ENCODE results near the gene REEP3. TPM values are rescaled to one million over a fixed set of nuclear protein-coding genes. Genes with fewer than 3 reads are reported as not detected.

Gene REEP3
- total RNA-seq, 4 donors from 2014 or later = 60.3 to 115 (median 89.2) TPM

- Histone ChIP-seq H3K27ac (replicated peaks in 1 of 4) (no peak overlapping the region), H3K4me1 (peaks cover 0 to 4% (median 3%) of the 10 kb centered on the region in 4 donors), H3K27me3 (no peaks in the 10 kb centered on the region), H3K9me3 (no peaks in the 10 kb centered on the region), H3K36me3 (peaks cover 0 to 36% (median 14%) of the 10 kb centered on the region in 4 donors), H3K4me3 (no peak overlapping the region)
- no peak for TF ChIP-seq POLR2A (IDR thresholded peaks at IDR 0.05; ENCODE audit: low read depth)
- TF ChIP-seq EP300 (IDR thresholded peaks at IDR 0.05) = no peak
- TF ChIP-seq POLR2AphosphoS5 (IDR thresholded peaks at IDR 0.05) = no peak
- no peak for TF ChIP-seq CTCF (IDR thresholded peaks at IDR 0.05)
- WGBS = 94% methylated on average over 7 of the region's 7 CpGs
- intact Hi-C loops (cut with DNase I) = no loop called here
- DNase-seq (ENCODE audit: extremely low spot score) = no peak
Observed at GRCh38 chr10:63619426-63619825, 98.2 kb downstream of the REEP3 start.

- intact Hi-C loops (cut with DNase I) = no loop called here
Observed at GRCh38 chr10:63622097-63622496, 100.9 kb downstream of the REEP3 start.

GRCh38 chr10:63624701-63625100 lies 103.5 kb downstream of the REEP3 start:
- intact Hi-C loops (cut with DNase I) = loop anchor here (5.0 kb wide), 2 partner anchors 102 to 157 kb away; partner anchors contain the start of genes JMJD1C and REEP3
- WGBS = 94% methylated on average over 2 of the region's 2 CpGs
- Histone ChIP-seq H3K36me3 (peaks cover 0 to 26% (median 6%) of the 10 kb centered on the region in 4 donors), H3K27ac (replicated peaks in 1 of 4) (no peak overlapping the region), H3K27me3 (no peaks in the 10 kb centered on the region), H3K4me3 (no peak overlapping the region), H3K9me3 (no peaks in the 10 kb centered on the region), H3K4me1 (peaks cover 17 to 22% (median 20%) of the 10 kb centered on the region in 4 donors)
- no peak for TF ChIP-seq POLR2AphosphoS5 (IDR thresholded peaks at IDR 0.05)
- no peak for TF ChIP-seq EP300 (IDR thresholded peaks at IDR 0.05)
- TF ChIP-seq CTCF (IDR thresholded peaks at IDR 0.05) = no peak
- TF ChIP-seq POLR2A (IDR thresholded peaks at IDR 0.05; ENCODE audit: low read depth) = no peak
- no peak for DNase-seq (ENCODE audit: extremely low spot score)

More at GRCh38 chr10:63622097-63622496, 100.9 kb downstream of the REEP3 start:
- peaks cover 0 to 36% (median 10%) of the 10 kb centered on the region in 4 donors for H3K36me3 ChIP-seq
- H3K4me1 ChIP-seq = peaks cover 0 to 1% (median under 1%) of the 10 kb centered on the region in 4 donors
- no peaks in the 10 kb centered on the region for H3K27me3 ChIP-seq
- no peaks in the 10 kb centered on the region for H3K9me3 ChIP-seq
- 84% methylated on average over 2 of the region's 2 CpGs for WGBS
- TF ChIP-seq CTCF (IDR thresholded peaks at IDR 0.05) = no peak
- no peak overlapping the region for H3K4me3 ChIP-seq
- DNase-seq (ENCODE audit: extremely low spot score) = no peak
- H3K27ac ChIP-seq (replicated peaks in 1 of 4) = no peak overlapping the region

- no peak overlapping the region for H3K4me3 ChIP-seq
- TF ChIP-seq CTCF (IDR thresholded peaks at IDR 0.05) = no peak
- TF ChIP-seq POLR2A (IDR thresholded peaks at IDR 0.05; ENCODE audit: low read depth) = no peak
- no peak for TF ChIP-seq EP300 (IDR thresholded peaks at IDR 0.05)
- no peak for TF ChIP-seq POLR2AphosphoS5 (IDR thresholded peaks at IDR 0.05)
- peaks cover 0 to 7% (median 0%) of the 10 kb centered on the region in 4 donors for H3K36me3 ChIP-seq
- no peaks in the 10 kb centered on the region for H3K9me3 ChIP-seq
- H3K27me3 ChIP-seq = no peaks in the 10 kb centered on the region
- H3K27ac ChIP-seq (replicated peaks in 1 of 4) = peak overlapping the region; percentile 95 to 99 (median 96)
- no peak for DNase-seq (ENCODE audit: extremely low spot score)
- 89% methylated on average over 8 of the region's 8 CpGs for WGBS
- peaks cover 29 to 37% (median 32%) of the 10 kb centered on the region in 4 donors for H3K4me1 ChIP-seq
- intact Hi-C loops (cut with DNase I) = loop anchor here (5.0 kb wide), 2 partner anchors 105 to 160 kb away; partner anchors contain the start of genes JMJD1C and REEP3
Observed at GRCh38 chr10:63627396-63627795, 106.2 kb downstream of the REEP3 start.

- Histone ChIP-seq H3K27ac (replicated peaks in 1 of 4) (peak overlapping the region; percentile 95 to 99 (median 96)), H3K4me1 (peaks cover 29 to 37% (median 34%) of the 10 kb centered on the region in 4 donors), H3K4me3 (no peak overlapping the region), H3K27me3 (no peaks in the 10 kb centered on the region), H3K9me3 (no peaks in the 10 kb centered on the region), H3K36me3 (peaks cover 0 to 2% (median 0%) of the 10 kb centered on the region in 4 donors)
- intact Hi-C loops (cut with DNase I) = loop anchor here (2.0 to 5.0 kb wide), 4 partner anchors 106 to 411 kb away; partner anchors contain the start of genes JMJD1C and REEP3
- no peak for DNase-seq (ENCODE audit: extremely low spot score)
- no peak for TF ChIP-seq CTCF (IDR thresholded peaks at IDR 0.05)
- WGBS = 56% methylated on average over 2 of the region's 2 CpGs
Observed at GRCh38 chr10:63627881-63628296, 106.7 kb downstream of the REEP3 start.

All from esophagus muscularis mucosa (tissue), 4 donors.